Memory B cell (primary cell): Measurements from ENCODE around the gene TMEM200B.
A peak's percentile ranks its signal among the peaks of the same experiment; 100 is the strongest.
"Not testable (repeated sequence)": the region's sequence is repeated elsewhere in the genome, so short reads cannot be mapped to it uniquely, and the experiment has no call there.

ENCODE experiments used
- ATAC-seq: fragments of 150-1000 bp; cut with Tn5 transposase; 2 replicates; pipeline ENCODE4 v1.10.0; 2021; ENCODE audit warnings: low read depth, mild to moderate bottlenecking, moderate library complexity
- DNase-seq, 2 donors: peaks; one replicate each; pipeline ENCODE4 v3.0.0; 2022; ENCODE audit warnings: low spot score in 2 of 2
- H3K27ac Mint-ChIP-seq: one replicate; pipeline ENCODE4 v1.8.0; 2022; ENCODE audit warnings: mild to moderate bottlenecking, moderate library complexity, mixed read lengths
- H3K27me3 Mint-ChIP-seq: one replicate; pipeline ENCODE4 v1.8.0; 2022; ENCODE audit warnings: mixed read lengths
- H3K36me3 Mint-ChIP-seq: one replicate; pipeline ENCODE4 v1.8.0; 2022; ENCODE audit warnings: mild to moderate bottlenecking, mixed read lengths
- H3K4me1 Mint-ChIP-seq: one replicate; pipeline ENCODE4 v1.8.0; 2022; ENCODE audit warnings: mixed read lengths
- H3K4me3 Mint-ChIP-seq: one replicate; pipeline ENCODE4 v1.8.0; 2022; ENCODE audit warnings: mild to moderate bottlenecking, moderate library complexity, mixed read lengths
- H3K9me3 Mint-ChIP-seq: one replicate; pipeline ENCODE4 v1.8.0; 2022; ENCODE audit warnings: mixed read lengths

Gene TMEM200B

GRCh38 chr1:29113413-29114117 lies 10.1 kb downstream of the TMEM200B start:
- no peak for ATAC-seq
- Mint-ChIP-seq H3K4me3 (no peak overlapping the region), H3K9me3 (no peaks in the 10 kb centered on the region), H3K27me3 (no peaks in the 10 kb centered on the region), H3K4me1 (no peaks in the 10 kb centered on the region), H3K36me3 (peaks cover 35% of the 10 kb centered on the region), H3K27ac (no peak overlapping the region)
- no peak for DNase-seq

DNA sequence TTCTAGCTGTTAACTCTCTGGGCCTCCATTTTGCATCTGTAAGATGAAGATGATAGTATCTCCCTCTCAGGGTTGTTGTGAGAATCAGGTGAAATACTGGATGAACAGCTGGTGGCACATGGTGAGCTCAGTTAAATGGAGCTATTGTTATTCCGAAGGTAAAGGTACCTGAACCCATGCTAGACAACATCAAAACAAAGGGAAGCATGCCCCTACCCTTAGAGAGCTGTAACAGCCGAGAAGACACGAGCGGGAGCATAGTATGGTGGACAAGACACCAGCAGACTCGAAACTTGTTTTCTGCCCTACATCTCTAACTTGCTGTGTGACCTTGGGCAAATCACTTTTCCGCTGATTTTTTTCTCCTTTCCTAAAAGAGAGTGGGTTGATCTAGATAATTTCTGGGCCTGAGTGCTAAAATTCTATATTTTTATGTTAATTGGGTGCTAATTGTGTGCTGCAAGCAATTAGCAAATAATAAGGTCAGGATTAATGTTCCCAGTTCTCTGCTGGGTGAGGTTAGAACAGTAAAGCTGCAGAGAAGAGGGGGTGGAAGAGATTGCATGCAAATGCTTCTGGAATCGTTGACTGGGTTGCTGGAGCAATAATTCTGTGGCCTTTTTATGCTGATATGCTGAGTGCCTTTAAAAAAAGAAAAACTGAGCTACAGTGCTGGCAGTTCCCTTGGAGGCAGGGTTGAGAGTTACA lies 10.8 kb downstream of the TMEM200B start:
- no peaks in the 10 kb centered on the region for H3K27me3 Mint-ChIP-seq
- H3K4me1 Mint-ChIP-seq = no peaks in the 10 kb centered on the region
- H3K27ac Mint-ChIP-seq = no peak overlapping the region
- no peak for DNase-seq
- no peak overlapping the region for H3K4me3 Mint-ChIP-seq
- H3K9me3 Mint-ChIP-seq = no peaks in the 10 kb centered on the region
- peaks cover 31% of the 10 kb centered on the region for H3K36me3 Mint-ChIP-seq
- ATAC-seq = no peak

GRCh38 chr1:29108041-29108440 lies 15.7 kb downstream of the TMEM200B start:
- not testable (repeated sequence) for H3K4me1 Mint-ChIP-seq, H3K27ac Mint-ChIP-seq, H3K27me3 Mint-ChIP-seq, DNase-seq, H3K4me3 Mint-ChIP-seq, ATAC-seq, H3K9me3 Mint-ChIP-seq
- H3K36me3 Mint-ChIP-seq = peaks cover 16% of the 10 kb centered on the region

DNA sequence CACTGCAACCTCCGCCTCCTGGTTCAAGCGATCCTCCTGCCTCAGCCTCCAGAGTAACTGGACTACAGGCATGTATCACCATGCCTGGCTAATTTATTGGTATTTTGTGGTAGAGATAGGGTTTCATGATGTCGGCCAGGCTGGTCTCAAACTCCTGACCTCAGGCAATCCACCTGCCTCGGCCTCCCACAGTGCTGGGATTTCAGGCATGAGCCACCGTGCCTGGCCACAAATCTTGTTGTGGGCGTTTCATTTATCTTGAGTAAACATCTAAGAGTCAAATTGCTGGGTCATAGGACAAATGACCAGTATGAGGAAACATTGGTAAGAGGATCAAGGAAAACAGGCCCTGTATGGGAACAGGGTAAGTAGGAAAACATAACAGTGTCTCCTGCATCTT lies 17.9 kb downstream of the TMEM200B start:
- Mint-ChIP-seq H3K27me3 (no peaks in the 10 kb centered on the region), H3K36me3 (peaks cover 18% of the 10 kb centered on the region), H3K4me1 (no peaks in the 10 kb centered on the region), H3K4me3 (no peak overlapping the region), H3K27ac (no peak overlapping the region), H3K9me3 (no peaks in the 10 kb centered on the region)
- DNase-seq = no peak
- ATAC-seq = no peak

DNA sequence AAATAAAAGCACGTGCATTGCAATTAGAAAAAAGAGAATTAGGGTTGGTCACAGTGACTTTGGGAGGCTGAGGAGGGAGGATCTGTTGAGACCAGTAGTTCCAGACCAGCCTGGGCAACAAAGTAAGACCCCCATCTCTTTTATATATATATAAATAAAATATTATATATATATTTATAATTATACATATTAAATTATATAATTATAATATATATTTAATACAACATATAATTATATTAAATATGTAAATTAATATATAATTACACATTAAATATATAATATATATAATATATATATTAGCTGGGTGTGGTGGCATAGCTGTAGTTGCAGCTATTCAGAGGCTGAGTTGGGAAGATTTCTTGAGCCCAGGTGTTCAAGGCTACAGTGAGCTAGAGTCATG lies 23.2 kb downstream of the TMEM200B start:
- ATAC-seq = no peak
- Mint-ChIP-seq H3K36me3 (peaks cover 31% of the 10 kb centered on the region), H3K4me3 (no peak overlapping the region), H3K27ac (no peak overlapping the region), H3K27me3 (no peaks in the 10 kb centered on the region), H3K9me3 (no peaks in the 10 kb centered on the region), H3K4me1 (no peaks in the 10 kb centered on the region)
- DNase-seq = no peak

- H3K27me3 Mint-ChIP-seq = no peaks in the 10 kb centered on the region
- peaks cover 33% of the 10 kb centered on the region for H3K36me3 Mint-ChIP-seq
- H3K4me3 Mint-ChIP-seq = no peak overlapping the region
- ATAC-seq (no peak), DNase-seq (no peak)
- H3K27ac Mint-ChIP-seq = no peak overlapping the region
- H3K4me1 Mint-ChIP-seq = peaks cover 2% of the 10 kb centered on the region
- no peaks in the 10 kb centered on the region for H3K9me3 Mint-ChIP-seq
Measured at GRCh38 chr1:29099286-29099685, 24.4 kb downstream of the TMEM200B start.

DNA sequence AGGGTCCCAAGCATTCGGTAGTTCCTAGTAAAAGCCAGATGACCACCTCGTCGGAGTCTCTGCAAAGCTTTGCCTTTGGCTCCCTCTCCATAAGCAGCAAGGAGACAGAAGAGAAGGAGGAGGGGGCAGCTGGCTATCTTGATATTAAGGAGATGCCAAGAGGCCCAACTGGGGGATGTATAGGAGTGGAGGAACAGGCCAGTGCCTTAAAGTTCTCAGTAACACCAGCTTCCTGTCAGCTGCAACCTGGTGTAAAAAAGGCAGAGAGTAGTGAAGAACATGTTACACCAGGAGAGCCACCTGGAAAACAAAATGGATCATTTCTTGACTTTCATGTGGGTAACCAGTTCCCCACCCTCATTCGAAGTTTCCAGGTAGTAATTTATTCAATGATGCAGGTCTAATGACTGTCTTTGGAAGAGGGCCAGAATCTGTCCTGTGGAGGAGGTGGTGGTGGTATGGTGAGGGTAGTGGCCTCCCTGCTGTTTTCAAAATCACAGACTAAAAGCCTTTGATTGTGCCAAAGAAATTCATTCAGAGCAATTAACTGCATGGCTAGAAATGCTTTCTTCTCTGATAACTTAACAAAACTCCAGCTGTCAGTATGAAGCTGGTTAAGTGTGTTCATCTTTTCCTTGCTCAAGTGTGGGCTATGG lies 27.3 kb downstream of the TMEM200B start:
- Mint-ChIP-seq H3K36me3 (peaks cover 44% of the 10 kb centered on the region), H3K4me3 (no peak overlapping the region), H3K9me3 (peaks cover 1% of the 10 kb centered on the region), H3K27ac (no peak overlapping the region), H3K27me3 (no peaks in the 10 kb centered on the region), H3K4me1 (peaks cover 2% of the 10 kb centered on the region)
- DNase-seq (no peak), ATAC-seq (no peak)

DNA sequence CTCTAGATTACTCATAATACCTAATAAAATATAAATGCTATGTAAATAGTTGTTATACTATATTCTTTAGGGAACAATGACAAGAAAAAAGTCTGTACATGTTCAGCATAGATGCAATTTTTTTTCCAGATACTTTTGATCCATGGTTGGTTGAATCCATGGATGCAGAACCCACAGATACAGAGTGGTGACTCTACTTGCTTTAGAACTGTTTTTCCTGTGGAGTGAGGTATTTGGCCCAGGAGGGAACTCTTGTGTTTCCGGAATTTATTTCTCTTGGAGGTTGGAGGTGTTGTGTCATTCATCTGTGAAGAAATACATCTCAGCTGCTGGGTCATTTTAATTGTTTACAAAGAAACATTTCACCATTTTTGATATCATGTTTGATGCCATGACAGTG lies 28.7 kb downstream of the TMEM200B start:
- Mint-ChIP-seq H3K36me3 (peaks cover 47% of the 10 kb centered on the region), H3K4me3 (no peak overlapping the region), H3K9me3 (peaks cover 1% of the 10 kb centered on the region), H3K27me3 (no peaks in the 10 kb centered on the region), H3K27ac (no peak overlapping the region), H3K4me1 (peaks cover 2% of the 10 kb centered on the region)
- no peak for ATAC-seq
- DNase-seq = no peak

- DNase-seq (no peak), ATAC-seq (no peak)
- Mint-ChIP-seq H3K9me3 (peaks cover 1% of the 10 kb centered on the region), H3K36me3 (peaks cover 46% of the 10 kb centered on the region), H3K27me3 (no peaks in the 10 kb centered on the region), H3K27ac (no peak overlapping the region), H3K4me1 (peaks cover 2% of the 10 kb centered on the region), H3K4me3 (no peak overlapping the region)
Measured at GRCh38 chr1:29094433-29094832, 29.3 kb downstream of the TMEM200B start.

GRCh38 chr1:29092704-29093103 lies 31.0 kb downstream of the TMEM200B start:
- not testable (repeated sequence) for H3K4me3 Mint-ChIP-seq, H3K9me3 Mint-ChIP-seq, ATAC-seq, H3K27ac Mint-ChIP-seq, H3K4me1 Mint-ChIP-seq, H3K27me3 Mint-ChIP-seq, DNase-seq
- peaks cover 48% of the 10 kb centered on the region for H3K36me3 Mint-ChIP-seq

DNA sequence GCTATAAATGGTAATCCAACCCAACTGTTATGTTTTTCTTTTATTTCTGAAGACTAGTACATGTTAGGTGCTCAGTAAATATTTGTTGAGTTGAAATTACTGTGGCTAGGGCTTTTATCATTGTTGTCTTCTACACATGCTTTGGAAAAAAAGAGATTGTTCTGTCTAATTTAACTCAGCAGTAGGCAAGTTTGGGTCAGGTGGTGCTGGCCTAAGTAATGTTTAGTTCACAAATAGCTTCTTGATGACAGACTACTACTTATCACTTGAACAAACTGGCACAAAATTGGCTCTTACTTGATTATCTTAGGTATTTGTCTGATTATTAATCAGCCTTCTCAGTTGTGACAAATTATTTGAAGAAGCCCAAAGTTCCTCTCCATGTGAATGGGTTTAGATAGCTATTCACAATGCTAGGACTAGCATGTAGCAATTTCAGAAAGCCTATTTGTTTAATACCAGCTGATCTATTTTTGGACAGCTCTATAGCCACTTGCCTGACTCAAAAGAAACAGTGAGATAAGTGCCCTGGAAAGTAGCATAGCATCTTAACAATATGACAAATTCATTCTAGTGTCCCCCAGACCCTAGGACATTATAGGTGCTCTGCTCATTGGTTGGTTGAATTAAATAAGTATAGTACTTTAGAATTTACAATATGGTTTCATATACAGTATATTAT lies 32.6 kb downstream of the TMEM200B start:
- no peaks in the 10 kb centered on the region for H3K27me3 Mint-ChIP-seq
- H3K27ac Mint-ChIP-seq = no peak overlapping the region
- H3K4me1 Mint-ChIP-seq = peaks cover 2% of the 10 kb centered on the region
- no peak overlapping the region for H3K4me3 Mint-ChIP-seq
- H3K36me3 Mint-ChIP-seq = peaks cover 40% of the 10 kb centered on the region
- H3K9me3 Mint-ChIP-seq = peaks cover 1% of the 10 kb centered on the region
- no peak for DNase-seq
- no peak for ATAC-seq

GRCh38 chr1:29084196-29084521 lies 39.5 kb downstream of the TMEM200B start:
- ATAC-seq (no peak), DNase-seq (no peak)
- no peaks in the 10 kb centered on the region for H3K4me1 Mint-ChIP-seq
- H3K27ac Mint-ChIP-seq = peak overlapping the region; percentile 33
- H3K9me3 Mint-ChIP-seq = no peaks in the 10 kb centered on the region
- H3K4me3 Mint-ChIP-seq = no peak overlapping the region
- peaks cover 5% of the 10 kb centered on the region for H3K36me3 Mint-ChIP-seq
- H3K27me3 Mint-ChIP-seq = no peaks in the 10 kb centered on the region

DNA sequence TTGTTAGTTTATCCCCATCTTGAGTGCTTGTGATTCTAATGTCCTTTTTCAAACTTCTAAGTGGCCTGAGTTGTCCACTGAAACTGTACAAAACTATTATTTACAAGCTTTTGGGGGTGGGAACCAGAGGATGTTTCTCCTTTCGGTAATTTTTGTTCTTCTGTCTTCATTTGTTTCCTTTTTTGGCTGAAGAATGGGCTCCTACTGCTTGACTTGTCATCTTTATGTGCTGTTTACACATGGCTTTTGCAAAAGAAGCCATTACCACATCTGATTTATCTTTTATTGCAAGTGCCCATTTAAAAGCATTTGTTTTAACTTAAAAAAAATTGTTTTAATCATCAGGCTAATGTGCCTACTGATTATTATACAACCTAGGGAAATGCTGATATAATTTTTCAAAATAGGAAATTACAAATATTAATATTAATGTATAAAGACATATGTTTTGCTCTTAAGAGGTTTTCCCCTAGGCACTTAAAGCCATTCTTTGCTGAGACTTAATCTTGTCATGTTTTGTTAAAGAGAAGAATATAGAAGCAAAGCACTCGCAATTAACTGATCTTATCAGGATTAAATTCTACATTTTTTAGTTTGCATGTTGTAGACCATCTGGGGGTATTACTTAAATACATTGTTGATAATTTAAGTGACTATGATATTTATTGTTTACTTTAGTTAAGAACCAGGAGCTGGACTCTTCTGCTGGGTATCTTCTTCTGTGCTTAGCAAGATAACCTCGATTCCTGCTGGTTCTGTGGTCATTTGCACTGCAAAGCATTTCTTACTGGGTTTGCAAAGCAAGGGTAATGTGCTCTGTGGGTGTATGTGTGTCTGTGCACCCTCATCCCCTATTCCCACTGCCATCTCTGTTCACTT lies 40.1 kb downstream of the TMEM200B start:
- H3K4me3 Mint-ChIP-seq = no peak overlapping the region
- DNase-seq (no peak), ATAC-seq (no peak)
- H3K4me1 Mint-ChIP-seq = no peaks in the 10 kb centered on the region
- no peaks in the 10 kb centered on the region for H3K9me3 Mint-ChIP-seq
- no peak overlapping the region for H3K27ac Mint-ChIP-seq
- H3K36me3 Mint-ChIP-seq = peaks cover 5% of the 10 kb centered on the region
- no peaks in the 10 kb centered on the region for H3K27me3 Mint-ChIP-seq
